Measurements from ENCODE around the gene DNAAF3. TPM values are rescaled to one million over a fixed set of nuclear protein-coding genes. Genes with fewer than 3 reads are reported as not detected.
"Not testable (repeated sequence)": the region's sequence is repeated elsewhere in the genome, so short reads cannot be mapped to it uniquely, and the experiment has no call there.

The DNAAF3 gene
- total RNA-seq, 1 donor from 2014 or later: not detected

DNA sequence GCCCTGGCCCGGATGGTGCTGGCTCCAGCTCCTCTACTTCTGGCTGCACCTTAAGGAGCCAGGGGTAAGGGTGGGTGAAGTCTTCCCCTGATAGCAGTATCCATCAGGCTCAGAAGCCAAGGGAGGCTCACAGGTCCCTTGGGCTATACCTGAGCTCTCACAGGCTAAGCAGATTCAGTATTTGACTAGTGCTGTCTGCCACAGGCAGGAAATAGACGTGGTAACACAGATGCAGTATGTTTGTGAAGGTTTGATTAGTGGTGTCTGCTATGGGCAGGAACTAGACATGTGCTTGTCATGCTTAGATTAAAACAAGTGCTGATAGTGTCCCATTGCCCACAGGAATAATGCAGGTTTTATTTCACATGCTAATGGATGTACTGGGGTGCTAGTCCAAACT lies 9.7 kb upstream of the DNAAF3 start:
- intact Hi-C loops (cut with micrococcal nuclease): loop anchor here (5.0 kb wide), 1 partner anchor 966 kb away; the partner anchor contains the start of gene ZNF444

DNA sequence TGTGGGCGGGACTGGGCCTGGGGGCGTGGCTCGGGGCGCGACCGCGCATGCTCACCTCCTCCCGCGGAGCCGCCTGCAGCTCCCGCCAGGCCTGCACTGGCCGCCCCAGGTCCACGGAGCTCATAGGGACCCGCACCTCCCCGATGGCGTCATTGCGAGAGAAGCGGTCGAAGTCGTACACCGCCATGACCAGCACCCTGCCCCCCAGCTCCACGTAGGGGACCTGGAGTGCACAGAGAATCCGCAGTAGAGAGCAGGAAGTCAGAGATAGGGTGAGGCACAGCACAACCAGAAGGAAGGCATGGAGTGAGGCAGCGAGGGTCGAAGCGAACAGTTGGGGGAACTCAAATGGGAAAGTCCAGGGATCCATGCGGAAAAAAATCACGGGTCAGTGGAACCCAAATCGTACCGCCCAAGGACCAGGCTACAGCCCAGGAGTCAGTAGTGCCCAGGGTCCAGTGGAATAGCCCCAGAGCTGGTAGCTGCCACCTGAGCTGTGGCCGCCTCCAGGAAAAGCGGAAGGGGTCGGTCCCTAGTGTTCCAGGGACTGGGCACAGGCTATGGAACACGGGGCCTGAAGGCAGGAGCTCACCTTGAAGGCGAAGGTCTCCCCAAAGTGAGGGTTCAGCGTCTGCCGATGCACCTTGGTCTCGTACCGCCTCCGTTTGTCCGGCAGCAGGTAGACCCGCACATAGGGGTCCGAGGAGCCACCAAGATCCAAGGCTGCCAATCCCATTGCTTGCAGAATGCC lies 8.9 kb upstream of the DNAAF3 start:
- intact Hi-C loops (cut with micrococcal nuclease): loop anchor here (2.0 to 5.0 kb wide), 2 partner anchors 14 to 967 kb away; partner anchors contain the start of gene ZNF444

DNA sequence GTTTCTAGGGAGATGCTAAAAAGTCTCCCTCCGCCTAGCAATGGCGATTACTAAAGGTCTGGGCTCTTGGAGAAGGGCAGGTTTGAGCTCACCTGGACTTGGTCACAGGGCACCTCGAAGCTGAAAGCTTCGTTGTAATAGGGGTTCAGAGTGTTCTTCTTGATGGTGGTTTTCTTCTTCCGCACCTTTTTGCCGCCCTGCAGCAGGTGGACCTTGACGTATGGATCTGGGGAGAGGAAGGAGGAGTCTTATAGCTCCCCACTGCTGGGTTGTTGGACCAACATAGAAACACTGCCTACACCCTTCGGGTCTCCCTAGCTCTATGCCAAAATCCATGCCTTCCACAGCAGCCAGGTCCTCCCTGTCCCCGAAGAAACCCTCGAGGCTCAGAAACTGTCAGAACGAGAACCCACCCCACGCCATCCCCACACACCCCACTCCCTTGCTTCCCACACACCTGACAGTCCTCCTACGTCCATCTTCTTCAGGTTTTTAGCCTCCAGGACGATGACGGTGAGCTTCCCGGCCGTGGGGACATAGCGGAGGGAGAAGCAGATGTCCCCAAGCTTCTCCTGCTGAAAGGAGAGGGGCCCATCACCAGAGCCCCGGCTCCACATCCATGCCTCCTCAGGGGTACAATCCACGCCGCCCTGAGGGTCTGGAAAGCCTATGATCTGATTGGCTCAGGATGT lies 8.2 kb upstream of the DNAAF3 start:
- intact Hi-C loops (cut with micrococcal nuclease): loop anchor here (2.0 to 5.0 kb wide), 2 partner anchors 14 to 968 kb away; partner anchors contain the start of gene ZNF444

DNA sequence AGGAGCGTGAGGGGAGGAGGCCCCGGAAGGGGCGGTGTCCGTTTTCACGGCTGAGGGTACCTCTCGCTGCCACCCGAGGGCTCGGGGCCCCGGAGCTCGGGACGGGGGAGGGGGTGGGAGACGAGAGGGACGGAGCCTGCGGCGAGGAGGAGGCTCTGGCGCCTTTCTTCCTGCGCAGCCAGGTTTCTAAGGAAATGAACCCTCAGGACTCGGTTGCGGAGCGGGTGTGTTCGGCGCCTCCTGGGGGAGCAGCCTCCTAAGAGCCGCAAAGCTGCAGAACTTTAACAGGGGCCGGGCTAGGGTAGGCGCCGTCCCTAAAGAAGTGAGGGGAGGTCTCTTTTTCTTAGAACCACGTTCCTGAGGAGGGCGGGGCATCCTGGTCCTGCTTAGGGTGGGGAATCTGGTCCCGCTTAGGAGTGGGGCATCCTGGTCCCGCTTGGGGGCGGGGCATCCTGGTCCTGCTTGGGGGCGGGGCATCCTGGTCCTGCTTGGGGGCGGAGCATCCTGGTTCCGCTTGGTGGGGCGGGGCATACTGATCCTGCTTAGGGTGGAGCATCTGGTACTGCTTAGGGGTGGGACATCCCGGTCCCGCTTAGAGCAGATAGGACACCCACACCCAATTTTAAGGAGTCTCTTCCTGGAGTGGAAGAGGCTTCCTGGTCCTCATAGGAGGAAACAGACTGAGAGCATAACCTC lies 7.4 kb upstream of the DNAAF3 start:
- intact Hi-C loops (cut with micrococcal nuclease): loop anchor here (2.0 kb wide), 1 partner anchor 13 kb away; no protein-coding TSS in a partner anchor

DNA sequence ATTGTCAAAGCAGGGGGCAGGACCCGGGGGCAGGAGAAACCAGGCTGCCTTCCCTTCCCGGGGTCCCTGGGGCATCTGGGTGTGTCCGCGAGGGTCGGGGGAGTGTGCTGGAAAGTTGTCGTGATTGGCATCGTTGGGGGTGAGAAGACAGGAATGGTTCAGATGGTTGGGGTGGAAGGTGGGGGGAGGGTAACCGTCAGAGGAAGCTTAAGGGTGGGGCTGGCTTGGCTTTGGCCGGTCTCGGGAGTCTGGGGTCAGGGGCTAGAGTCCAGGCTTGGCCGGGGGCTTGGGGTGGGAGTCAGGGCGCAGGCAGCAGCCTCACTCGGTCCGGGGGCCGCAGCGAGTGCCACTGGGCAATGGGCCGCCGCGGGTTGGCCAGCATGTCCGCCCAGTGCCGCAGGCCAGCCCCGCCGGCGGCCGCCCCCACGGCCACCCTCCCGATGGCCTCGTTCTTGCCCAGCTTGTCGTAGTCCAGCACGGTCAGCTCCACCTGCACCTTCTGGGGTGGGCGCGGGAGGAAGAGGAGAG lies 6.8 kb upstream of the DNAAF3 start:
- intact Hi-C loops (cut with micrococcal nuclease): no loop called here

DNA sequence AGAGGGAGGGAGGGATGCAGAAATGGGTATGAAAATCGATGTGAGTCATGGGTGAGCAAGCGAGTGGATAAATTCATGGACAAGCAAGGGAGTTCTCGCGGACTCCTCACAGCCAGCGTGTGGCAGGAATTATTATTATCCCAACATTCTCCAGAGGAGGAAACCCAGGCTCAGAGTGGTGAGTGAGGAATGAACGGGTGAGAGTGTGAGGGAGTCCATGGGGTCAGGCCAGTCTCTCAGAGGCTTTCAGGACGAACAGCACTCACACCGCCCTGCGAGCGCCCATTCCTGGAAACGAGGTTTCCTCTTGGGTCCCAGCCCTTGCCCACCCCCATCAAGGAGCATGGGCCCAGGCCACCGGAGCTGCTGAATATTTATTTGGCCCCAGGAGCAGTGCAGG lies 6.3 kb upstream of the DNAAF3 start:
- intact Hi-C loops (cut with micrococcal nuclease): no loop called here

DNA sequence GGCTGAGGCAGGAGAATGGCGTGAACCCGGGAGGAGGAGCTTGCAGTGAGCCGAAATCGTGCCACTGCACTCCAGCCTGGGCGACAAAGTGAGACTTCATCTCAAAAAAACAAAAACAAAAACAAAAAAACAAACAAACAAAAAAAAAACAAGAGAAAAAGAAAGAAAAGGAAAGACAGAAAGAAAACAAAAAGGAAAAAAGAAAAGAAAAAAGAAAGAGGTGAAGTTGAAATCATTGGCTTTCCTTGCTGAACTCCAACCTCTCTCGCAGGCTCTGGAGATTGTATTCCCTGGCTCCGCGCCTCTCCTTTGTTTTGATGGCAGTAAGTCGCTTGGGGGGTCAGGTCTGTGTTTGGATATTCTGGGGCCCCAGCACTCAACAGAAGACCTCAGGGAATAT lies 5.9 kb upstream of the DNAAF3 start:
- intact Hi-C loops (cut with micrococcal nuclease): not testable (repeated sequence)

DNA sequence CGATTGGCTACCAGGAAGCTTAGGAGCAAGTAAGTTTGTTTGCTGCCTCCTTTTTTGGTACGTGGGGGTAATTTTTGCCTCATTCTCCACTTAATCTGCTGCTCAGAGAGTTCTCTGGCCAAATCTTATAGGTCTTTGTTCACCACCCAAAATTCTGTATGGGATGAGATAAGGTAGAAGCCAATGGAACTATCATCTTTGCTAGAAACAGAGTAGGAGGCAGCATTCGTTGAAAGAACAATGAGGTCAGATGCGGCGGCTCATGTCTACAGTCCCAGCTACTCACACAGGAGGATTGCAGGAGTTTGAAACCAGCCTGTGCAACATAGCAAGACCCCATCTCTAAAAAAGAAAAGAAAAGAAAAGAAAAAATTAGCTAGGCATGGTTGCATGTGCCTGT lies 5.0 kb upstream of the DNAAF3 start:
- intact Hi-C loops (cut with micrococcal nuclease): no loop called here

DNA sequence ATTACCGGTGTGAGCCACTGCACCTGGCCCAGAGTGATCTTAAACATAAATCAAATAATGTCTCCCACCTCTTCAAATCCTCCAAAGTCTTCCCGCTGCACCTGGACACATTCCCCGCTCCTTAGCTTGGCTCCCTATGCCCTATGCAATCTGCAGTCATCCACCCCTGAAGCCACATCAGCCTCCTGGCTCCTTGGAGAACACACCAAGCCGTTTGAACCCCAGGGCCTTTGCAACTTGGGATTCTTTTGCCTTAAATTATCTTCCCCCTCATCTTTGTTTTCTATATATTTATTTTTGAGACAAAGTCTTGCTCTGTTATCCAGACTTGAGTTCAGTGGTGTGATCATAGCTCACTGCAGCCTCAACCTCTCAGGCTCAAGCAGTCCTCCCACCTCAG lies 2.7 kb upstream of the DNAAF3 start:
- intact Hi-C loops (cut with micrococcal nuclease): no loop called here

DNA sequence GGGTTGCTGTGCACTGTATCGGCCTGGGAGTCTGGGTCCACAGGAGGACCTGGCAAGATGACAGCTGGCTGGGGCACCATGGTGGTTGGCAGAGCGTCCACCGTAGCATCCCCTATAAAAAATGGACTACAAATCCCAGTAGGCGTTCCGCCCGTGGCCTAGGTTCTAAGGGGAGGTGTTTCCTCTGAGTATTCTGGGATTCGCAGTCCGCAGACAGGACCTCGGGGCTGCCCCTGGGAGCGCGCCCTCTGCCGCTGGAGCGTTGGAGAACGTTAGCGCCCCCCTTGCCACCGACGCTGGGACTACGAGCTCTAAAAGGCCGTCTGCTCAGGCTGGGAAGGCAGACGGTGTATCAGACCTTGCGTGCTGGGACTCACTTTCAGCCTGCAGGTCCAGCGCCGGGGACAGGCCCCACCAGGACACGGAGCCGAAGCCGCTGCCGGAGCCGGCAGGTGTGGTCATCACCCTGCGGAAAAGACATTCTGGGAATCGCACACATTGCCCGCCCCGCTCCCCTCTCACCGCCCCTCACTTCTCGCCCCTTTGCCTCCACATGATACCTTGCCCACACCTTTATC lies 372 bp downstream of the DNAAF3 start:
- intact Hi-C loops (cut with micrococcal nuclease): loop anchor here (1.0 to 2.0 kb wide), 2 partner anchors 49 to 93 kb away; partner anchors contain the start of genes PPP1R12C and PPP6R1

DNA sequence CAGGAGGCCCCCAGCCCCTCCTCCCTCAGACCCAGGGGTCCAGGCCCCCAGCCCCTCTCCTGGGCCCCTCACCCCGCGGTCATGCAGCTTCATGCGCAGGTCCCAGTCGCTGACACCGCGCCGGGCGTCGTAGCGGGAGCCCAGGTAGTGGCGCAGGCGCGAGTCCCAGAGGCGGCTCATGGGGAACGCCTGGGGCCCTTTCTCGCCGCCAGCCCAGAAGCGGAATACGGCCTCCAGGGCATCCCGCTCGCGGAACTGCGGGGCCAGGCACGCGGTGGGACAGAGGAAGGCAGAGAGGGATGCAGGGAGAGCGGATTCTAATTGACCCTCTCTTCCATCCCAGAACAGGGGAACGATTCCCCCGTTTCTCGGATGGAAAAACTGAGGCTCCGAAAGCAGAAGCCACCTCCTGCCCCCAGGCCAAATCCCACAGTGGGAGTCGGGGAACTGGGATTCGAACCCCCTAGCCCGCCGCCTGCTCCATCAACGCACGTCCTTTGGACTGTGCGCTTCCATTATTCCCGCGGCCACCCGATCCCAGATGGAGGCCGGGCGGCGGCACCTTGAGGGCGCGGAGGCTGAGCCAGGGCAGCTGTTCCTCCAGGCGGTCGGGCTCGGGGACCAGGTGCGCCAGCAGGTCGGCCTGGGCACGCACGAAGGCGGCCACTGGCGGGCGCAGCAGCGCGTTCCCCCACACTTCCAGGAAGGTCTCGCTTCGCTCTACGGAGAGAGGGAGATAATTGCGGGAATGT lies 4.7 kb downstream of the DNAAF3 start:
- intact Hi-C loops (cut with micrococcal nuclease): loop anchor here (2.0 kb wide), 2 partner anchors 13 to 81 kb away; no protein-coding TSS in a partner anchor

DNA sequence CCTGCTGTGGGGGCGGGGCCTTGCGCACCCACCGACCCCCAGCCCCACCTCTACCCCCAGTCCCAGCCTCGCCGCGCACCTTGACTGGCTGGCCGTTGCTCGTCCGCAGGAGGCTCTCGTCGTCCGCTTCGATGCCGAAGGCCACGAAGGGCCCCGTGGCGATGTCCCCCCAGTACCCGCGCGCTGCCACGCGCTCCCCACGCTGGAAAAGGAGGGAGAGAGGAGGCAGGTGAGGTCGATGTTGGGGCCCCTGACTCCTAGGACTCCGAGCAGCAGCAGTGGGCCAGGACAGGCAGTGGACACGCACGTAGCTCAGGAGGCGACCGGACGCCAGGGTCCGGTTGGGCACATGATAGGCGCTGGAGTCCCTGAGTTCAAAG lies 5.4 kb downstream of the DNAAF3 start:
- intact Hi-C loops (cut with micrococcal nuclease): loop anchor here (1.0 to 2.0 kb wide), 6 partner anchors 14 to 280 kb away; partner anchors contain the start of gene RDH13

DNA sequence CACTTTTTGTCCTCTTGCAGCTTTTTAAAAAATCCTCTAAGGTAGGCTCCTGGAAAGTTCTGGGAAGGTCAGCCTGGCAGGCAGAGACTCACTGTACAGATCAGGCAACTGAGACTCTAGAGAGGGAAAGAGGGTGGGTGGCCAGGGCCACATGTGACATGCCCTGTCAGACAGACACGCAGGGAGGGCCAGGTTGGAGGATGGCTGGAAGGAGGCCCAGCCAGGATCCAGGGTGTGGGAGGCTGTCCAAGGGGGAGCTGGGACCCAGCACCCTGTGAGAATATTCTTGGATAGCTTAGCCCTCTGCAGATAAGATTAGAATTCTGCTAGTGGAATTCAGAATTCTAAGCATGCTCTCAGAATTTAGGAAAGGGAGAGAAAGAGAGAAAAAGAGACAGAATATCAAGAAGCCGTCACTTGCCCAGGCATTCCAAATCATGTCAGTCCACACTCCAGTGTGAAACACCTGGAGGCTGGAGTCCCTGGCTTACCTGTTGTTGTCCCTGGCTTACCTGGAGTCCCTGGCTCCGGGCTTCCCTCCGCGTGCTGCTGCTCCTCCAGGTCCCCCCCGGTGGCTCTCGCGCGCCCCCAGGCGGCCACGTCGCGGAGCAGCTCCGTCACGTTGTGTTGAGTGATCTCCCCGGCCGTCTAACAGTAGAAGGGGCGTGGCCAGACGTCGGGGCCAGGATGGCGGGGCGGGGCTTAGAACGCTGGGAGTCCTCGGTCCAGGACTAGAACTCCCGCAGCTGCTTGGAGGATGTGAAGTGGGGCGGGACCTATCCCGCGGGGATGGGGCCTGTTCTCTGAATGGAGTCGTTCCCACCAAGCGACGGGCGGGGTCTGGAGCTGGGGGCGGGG lies 6.1 kb downstream of the DNAAF3 start:
- intact Hi-C loops (cut with micrococcal nuclease): loop anchor here (1.0 to 2.0 kb wide), 6 partner anchors 14 to 279 kb away; partner anchors contain the start of gene RDH13

DNA sequence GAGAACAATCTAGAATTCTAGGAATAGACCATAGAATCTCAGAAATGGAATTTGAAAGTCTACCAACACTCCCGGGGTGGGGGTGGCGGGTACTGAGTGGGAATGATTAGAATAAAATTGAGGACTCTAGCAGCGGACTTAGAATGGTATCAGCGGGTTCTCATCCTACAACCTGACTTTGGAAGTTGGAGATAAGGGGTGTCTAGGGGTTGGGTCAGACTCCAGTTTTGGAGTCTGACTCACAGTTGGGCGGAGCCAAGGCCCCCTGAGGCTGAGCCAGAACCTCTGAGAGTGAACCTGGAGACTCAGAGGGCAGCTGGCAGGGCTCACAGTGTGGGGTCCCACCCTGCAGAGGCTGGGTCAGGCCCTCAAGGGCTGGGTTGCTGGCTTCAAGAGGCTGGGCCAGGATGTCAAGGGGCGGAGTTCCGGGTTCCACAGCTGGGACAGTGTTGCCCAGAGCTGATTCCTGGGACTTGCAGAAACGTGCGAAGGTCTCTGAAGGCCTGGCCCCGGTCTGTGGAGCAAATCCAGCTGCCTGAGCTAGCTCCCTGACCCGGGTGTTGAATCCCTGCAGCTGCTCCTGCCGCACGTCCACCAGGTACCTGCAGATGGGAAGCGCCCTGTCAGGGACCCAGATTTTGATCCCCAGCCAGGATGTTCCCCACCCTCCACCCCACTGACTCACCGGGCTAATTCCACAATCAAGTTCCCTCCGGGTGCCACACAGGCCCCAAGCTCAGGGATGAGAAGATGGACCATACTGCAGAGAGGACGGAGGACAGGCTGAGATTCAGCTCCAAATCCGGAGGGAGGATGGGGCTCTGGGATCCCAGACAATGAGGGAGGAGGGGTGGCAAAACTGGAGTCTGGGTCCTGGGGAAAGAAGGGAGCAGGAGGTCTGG lies 7.3 kb downstream of the DNAAF3 start:
- intact Hi-C loops (cut with micrococcal nuclease): no loop called here

DNA sequence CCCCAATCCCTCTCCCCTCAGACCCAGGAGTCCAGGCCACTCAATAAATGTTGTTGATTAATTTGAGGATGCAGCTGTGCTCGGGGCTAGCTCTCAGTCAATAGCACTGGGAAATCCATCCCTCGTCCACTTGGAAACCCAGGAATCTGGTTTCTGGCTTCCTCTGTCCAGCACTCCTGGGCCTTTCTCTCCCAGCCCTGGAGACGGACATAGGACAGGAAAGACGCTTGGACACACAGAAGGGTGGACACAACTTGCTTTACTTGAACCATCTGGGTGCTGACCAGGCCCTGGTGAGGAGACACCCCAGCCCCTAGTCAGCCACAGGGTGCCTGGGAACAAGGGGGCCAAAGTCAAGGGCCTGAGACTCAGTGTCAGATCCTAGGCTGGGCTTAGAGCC lies 8.0 kb downstream of the DNAAF3 start:
- intact Hi-C loops (cut with micrococcal nuclease): no loop called here

DNA sequence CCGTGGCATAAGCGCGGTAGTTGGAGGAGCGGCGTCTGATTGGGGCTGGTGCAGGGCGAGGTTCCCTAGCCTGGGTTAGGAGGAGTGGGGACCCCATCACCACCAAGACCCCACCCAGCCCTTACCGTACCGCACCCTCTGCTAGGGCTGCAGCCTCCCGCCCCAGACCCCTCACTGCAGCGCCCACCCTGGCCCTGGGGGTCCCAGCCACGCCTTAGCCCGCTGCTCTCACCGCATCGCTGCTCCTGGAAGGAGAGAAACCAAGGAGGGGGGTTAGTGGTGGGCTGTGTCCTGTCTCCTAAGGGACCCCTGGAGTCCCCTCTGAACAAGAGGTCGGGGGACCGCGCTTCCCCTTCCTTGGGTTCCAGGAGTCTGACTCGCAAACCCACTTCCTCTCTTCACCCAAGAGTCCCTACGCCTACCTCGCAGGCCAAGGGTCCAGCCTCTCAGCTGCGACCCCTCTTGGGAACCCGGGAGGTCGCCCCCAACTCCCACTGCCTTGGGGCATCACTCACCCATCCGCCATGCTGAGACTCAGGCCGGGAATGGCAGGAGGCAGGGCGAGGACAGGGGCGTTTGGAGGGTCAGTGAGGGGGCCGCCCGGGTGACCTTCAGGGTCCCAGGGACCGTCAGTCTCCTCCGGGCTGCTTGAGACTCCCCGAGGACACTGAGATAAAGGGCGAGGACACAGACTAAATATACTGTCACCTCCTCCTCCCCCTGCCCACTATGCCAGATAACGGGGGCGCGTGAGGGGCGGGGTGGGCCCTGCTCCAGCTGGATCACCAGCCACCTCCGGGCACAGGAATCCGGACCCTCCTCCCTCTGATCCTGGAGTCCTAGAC lies 9.1 kb downstream of the DNAAF3 start, which contains the start of gene TNNI3:
Gene TNNI3, minus strand, starts transcription at position 669 of the 845 bp plus-strand sequence. Its CDS starts 143 bp downstream, at position 526.
- intact Hi-C loops (cut with micrococcal nuclease): no loop called here
